Memory B cell (primary cell): Measurements from ENCODE around the gene MAP3K3.

Source experiments
- ATAC-seq: fragments of 150-1000 bp; cut with Tn5 transposase; 2 replicates; pipeline ENCODE4 v1.10.0; 2021; ENCODE audit warnings: low read depth, mild to moderate bottlenecking, moderate library complexity
- DNase-seq, 2 donors: peaks; one replicate each; pipeline ENCODE4 v3.0.0; 2022; ENCODE audit warnings: low spot score in 2 of 2
- H3K27ac Mint-ChIP-seq: one replicate; pipeline ENCODE4 v1.8.0; 2022; ENCODE audit warnings: mild to moderate bottlenecking, moderate library complexity, mixed read lengths
- H3K27me3 Mint-ChIP-seq: one replicate; pipeline ENCODE4 v1.8.0; 2022; ENCODE audit warnings: mixed read lengths
- H3K36me3 Mint-ChIP-seq: one replicate; pipeline ENCODE4 v1.8.0; 2022; ENCODE audit warnings: mild to moderate bottlenecking, mixed read lengths
- H3K4me1 Mint-ChIP-seq: one replicate; pipeline ENCODE4 v1.8.0; 2022; ENCODE audit warnings: mixed read lengths
- H3K4me3 Mint-ChIP-seq: one replicate; pipeline ENCODE4 v1.8.0; 2022; ENCODE audit warnings: mild to moderate bottlenecking, moderate library complexity, mixed read lengths
- H3K9me3 Mint-ChIP-seq: one replicate; pipeline ENCODE4 v1.8.0; 2022; ENCODE audit warnings: mixed read lengths

The MAP3K3 gene

GRCh38 chr17:63601439-63602371 is 20.5 kb upstream of the MAP3K3 start:
- peaks cover 5% of the 10 kb centered on the region for H3K4me1 Mint-ChIP-seq
- H3K4me3 Mint-ChIP-seq: peak overlapping the region; percentile 88
- peaks cover 17% of the 10 kb centered on the region for H3K36me3 Mint-ChIP-seq
- no peaks in the 10 kb centered on the region for H3K27me3 Mint-ChIP-seq
- peak overlapping the region; percentile 93 for H3K27ac Mint-ChIP-seq
- no peaks in the 10 kb centered on the region for H3K9me3 Mint-ChIP-seq
- no peak for DNase-seq
- ATAC-seq: no peak

GRCh38 chr17:63609816-63610573 is 12.2 kb upstream of the MAP3K3 start:
- ATAC-seq (no peak), DNase-seq (no peak)
- Mint-ChIP-seq H3K9me3 (no peaks in the 10 kb centered on the region), H3K4me3 (no peak overlapping the region), H3K27me3 (no peaks in the 10 kb centered on the region), H3K4me1 (no peaks in the 10 kb centered on the region), H3K27ac (no peak overlapping the region), H3K36me3 (peaks cover 19% of the 10 kb centered on the region)

GRCh38 chr17:63610854-63611253 is 11.4 kb upstream of the MAP3K3 start:
- DNase-seq (no peak), ATAC-seq (no peak)
- H3K4me3 Mint-ChIP-seq: no peak overlapping the region
- peaks cover 13% of the 10 kb centered on the region for H3K36me3 Mint-ChIP-seq
- no peaks in the 10 kb centered on the region for H3K4me1 Mint-ChIP-seq
- no peaks in the 10 kb centered on the region for H3K9me3 Mint-ChIP-seq
- H3K27me3 Mint-ChIP-seq: no peaks in the 10 kb centered on the region
- no peak overlapping the region for H3K27ac Mint-ChIP-seq

GRCh38 chr17:63611354-63611753 is 10.9 kb upstream of the MAP3K3 start:
- Mint-ChIP-seq H3K9me3 (no peaks in the 10 kb centered on the region), H3K36me3 (peaks cover 8% of the 10 kb centered on the region), H3K4me1 (no peaks in the 10 kb centered on the region), H3K27ac (no peak overlapping the region), H3K27me3 (no peaks in the 10 kb centered on the region), H3K4me3 (no peak overlapping the region)
- ATAC-seq (no peak), DNase-seq (no peak)

- ATAC-seq (no peak), DNase-seq (no peak)
- no peaks in the 10 kb centered on the region for H3K4me1 Mint-ChIP-seq
- H3K9me3 Mint-ChIP-seq: no peaks in the 10 kb centered on the region
- H3K27ac Mint-ChIP-seq: no peak overlapping the region
- H3K36me3 Mint-ChIP-seq: peaks cover 3% of the 10 kb centered on the region
- H3K4me3 Mint-ChIP-seq: no peak overlapping the region
- no peaks in the 10 kb centered on the region for H3K27me3 Mint-ChIP-seq
These were observed 8.6 kb upstream of the MAP3K3 start for GRCh38 chr17:63613663-63614062.

GRCh38 chr17:63621229-63621683 is 961 bp upstream of the MAP3K3 start:
- Mint-ChIP-seq H3K36me3 (no peaks in the 10 kb centered on the region), H3K27ac (peak overlapping the region; percentile 68)

GRCh38 chr17:63622574-63623390 is 565 bp downstream of the MAP3K3 start:
- Mint-ChIP-seq H3K36me3 (no peaks in the 10 kb centered on the region), H3K9me3 (no peaks in the 10 kb centered on the region), H3K4me3 (peak overlapping the region; percentile 99), H3K4me1 (peaks cover 33% of the 10 kb centered on the region), H3K27ac (peak overlapping the region; percentile 88), H3K27me3 (no peaks in the 10 kb centered on the region)
- DNase-seq (peak; percentile 45 to 63), ATAC-seq (peak; percentile 28)

More at GRCh38 chr17:63621229-63621683, 961 bp upstream of the MAP3K3 start:
- no peaks in the 10 kb centered on the region for H3K27me3 Mint-ChIP-seq
- peak overlapping the region; percentile 95 for H3K4me3 Mint-ChIP-seq
- no peak for DNase-seq
- H3K9me3 Mint-ChIP-seq: no peaks in the 10 kb centered on the region
- ATAC-seq: peak; percentile 0
- H3K4me1 Mint-ChIP-seq: peaks cover 24% of the 10 kb centered on the region

- Mint-ChIP-seq H3K4me3 (peak overlapping the region; percentile 99), H3K27ac (no peak overlapping the region), H3K27me3 (no peaks in the 10 kb centered on the region), H3K4me1 (peaks cover 33% of the 10 kb centered on the region), H3K36me3 (no peaks in the 10 kb centered on the region), H3K9me3 (no peaks in the 10 kb centered on the region)
- DNase-seq (no peak), ATAC-seq (no peak)
These were observed 1.7 kb downstream of the MAP3K3 start for GRCh38 chr17:63623786-63624530.

- ATAC-seq (no peak), DNase-seq (no peak)
- peak overlapping the region; percentile 18 for H3K4me3 Mint-ChIP-seq
- no peaks in the 10 kb centered on the region for H3K27me3 Mint-ChIP-seq
- H3K36me3 Mint-ChIP-seq: no peaks in the 10 kb centered on the region
- no peak overlapping the region for H3K27ac Mint-ChIP-seq
- H3K4me1 Mint-ChIP-seq: peaks cover 33% of the 10 kb centered on the region
- no peaks in the 10 kb centered on the region for H3K9me3 Mint-ChIP-seq
These were observed 2.3 kb downstream of the MAP3K3 start for GRCh38 chr17:63624531-63624880.

GRCh38 chr17:63626551-63627180 is 4.4 kb downstream of the MAP3K3 start:
- peaks cover 3% of the 10 kb centered on the region for H3K36me3 Mint-ChIP-seq
- no peak overlapping the region for H3K27ac Mint-ChIP-seq
- no peaks in the 10 kb centered on the region for H3K27me3 Mint-ChIP-seq
- peaks cover 33% of the 10 kb centered on the region for H3K4me1 Mint-ChIP-seq
- no peak for ATAC-seq
- no peak for DNase-seq
- H3K9me3 Mint-ChIP-seq: no peaks in the 10 kb centered on the region
- no peak overlapping the region for H3K4me3 Mint-ChIP-seq

- no peak overlapping the region for H3K27ac Mint-ChIP-seq
- no peaks in the 10 kb centered on the region for H3K27me3 Mint-ChIP-seq
- ATAC-seq: no peak
- peaks cover 27% of the 10 kb centered on the region for H3K4me1 Mint-ChIP-seq
- DNase-seq: no peak
- H3K4me3 Mint-ChIP-seq: no peak overlapping the region
- peaks cover 12% of the 10 kb centered on the region for H3K36me3 Mint-ChIP-seq
- no peaks in the 10 kb centered on the region for H3K9me3 Mint-ChIP-seq
These were observed 7.4 kb downstream of the MAP3K3 start for GRCh38 chr17:63629627-63630026.

- Mint-ChIP-seq H3K9me3 (no peaks in the 10 kb centered on the region), H3K36me3 (peaks cover 15% of the 10 kb centered on the region), H3K27me3 (no peaks in the 10 kb centered on the region), H3K27ac (no peak overlapping the region), H3K4me1 (peaks cover 21% of the 10 kb centered on the region), H3K4me3 (no peak overlapping the region)
- DNase-seq: no peak
- ATAC-seq: no peak
These were observed 8.8 kb downstream of the MAP3K3 start for GRCh38 chr17:63631062-63631461.

- no peak for ATAC-seq
- peaks cover 21% of the 10 kb centered on the region for H3K36me3 Mint-ChIP-seq
These were observed 9.4 kb downstream of the MAP3K3 start for GRCh38 chr17:63631626-63632025.

More at GRCh38 chr17:63631626-63632025, 9.4 kb downstream of the MAP3K3 start:
- H3K4me3 Mint-ChIP-seq: no peak overlapping the region
- DNase-seq: no peak
- peaks cover 17% of the 10 kb centered on the region for H3K4me1 Mint-ChIP-seq
- no peaks in the 10 kb centered on the region for H3K9me3 Mint-ChIP-seq
- no peak overlapping the region for H3K27ac Mint-ChIP-seq
- H3K27me3 Mint-ChIP-seq: no peaks in the 10 kb centered on the region
